Dedifferentiated amniotic fluid mesenchymal stem cell (primary cell): ENCODE results near the gene SYT1.

Experiments used
- DNase-seq: peaks from one replicate; pipeline ENCODE4 v3.0.0-alpha.2; 2016; ENCODE audit errors: extremely low spot score

SYT1 gene

DNA sequence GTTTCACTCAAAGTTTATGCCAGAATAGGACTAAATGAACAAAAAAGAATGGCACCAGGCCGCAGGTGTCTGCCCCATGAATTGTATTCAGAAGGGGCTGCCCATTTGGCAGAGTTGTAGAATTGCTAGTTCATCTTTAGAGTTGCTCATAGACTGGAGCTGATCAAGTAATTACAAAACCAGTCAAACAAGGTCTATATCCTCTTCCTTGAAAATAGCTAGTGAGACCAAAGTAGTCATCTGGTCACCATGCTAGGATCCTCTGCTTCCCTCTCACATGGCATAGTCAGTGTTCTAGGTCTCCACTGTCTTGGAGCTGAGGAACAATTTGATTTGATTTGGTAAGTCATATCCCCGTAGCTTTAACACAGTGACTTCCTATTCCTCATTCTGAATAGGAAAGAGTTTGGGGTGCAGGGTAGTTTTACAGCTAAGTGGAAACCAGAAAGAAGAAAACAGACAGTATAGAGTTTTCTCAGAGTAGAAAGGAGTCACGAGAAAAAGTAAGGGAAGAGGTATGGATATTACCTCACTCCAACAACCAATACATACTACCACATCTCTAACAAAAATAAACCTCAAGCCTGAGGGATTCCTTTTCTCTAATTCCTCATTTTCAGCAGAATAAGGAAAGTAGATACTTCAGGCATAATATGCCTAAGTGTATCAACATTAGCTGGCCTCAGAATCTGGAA lies 574.1 kb downstream of the SYT1 start:
- DNase-seq = no peak

DNA sequence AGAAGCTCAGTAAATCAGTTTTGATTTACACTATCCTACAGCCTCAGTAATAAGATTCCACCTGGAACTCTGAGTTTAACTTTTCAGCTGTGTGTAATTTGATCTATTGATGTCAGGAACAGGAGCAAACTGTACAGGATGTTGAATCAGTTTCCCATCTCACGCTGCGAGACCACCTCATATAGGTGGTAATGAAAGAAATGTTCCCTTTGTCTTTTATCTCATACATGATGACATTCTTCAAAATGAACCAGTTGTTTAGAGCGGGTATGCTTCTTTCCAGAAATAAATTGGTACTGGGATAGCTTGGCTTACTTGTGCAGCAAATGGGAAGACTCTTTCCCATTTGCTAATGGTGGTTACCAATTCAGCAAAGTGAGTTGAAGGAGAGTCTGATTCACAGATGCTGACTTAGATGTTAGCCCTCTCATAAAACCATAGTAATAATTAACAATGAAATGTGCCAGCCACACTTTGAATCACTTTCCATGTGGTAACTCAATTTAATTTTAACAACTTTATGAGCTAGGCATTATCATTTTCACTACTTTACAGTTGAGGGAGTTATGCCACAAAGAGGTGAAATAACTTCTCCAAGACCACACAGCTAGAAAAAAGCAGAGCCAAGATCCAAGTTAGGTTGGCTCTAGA lies 574.7 kb downstream of the SYT1 start:
- DNase-seq = no peak

GRCh38 chr12:79441534-79441933 lies 577.0 kb downstream of the SYT1 start:
- no peak for DNase-seq

DNA sequence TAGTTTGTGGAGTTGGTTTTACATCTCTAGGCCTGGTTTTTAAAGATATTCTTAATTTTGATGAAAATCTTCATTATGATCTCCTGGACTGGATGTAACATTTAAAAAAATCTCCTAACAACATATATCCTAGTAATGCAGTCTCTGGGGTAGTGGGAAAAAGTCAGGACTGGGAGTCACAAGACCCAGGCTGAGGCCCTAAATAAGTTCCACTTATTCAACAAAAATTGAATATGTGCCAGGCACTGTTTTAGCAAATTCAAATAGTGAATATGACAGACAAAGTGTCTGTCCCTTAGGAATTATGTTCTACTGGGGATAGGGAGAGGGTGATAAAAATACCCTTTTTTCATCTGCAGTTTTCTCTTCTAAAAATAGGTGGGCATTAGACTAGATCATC lies 577.8 kb downstream of the SYT1 start:
- no peak for DNase-seq

GRCh38 chr12:79444089-79444488 lies 579.5 kb downstream of the SYT1 start:
- DNase-seq = peak; percentile 35

GRCh38 chr12:79448816-79449215 lies 584.2 kb downstream of the SYT1 start:
- DNase-seq = no peak

- no peak for DNase-seq
Observed at GRCh38 chr12:79451365-79451764, 586.8 kb downstream of the SYT1 start.

DNA sequence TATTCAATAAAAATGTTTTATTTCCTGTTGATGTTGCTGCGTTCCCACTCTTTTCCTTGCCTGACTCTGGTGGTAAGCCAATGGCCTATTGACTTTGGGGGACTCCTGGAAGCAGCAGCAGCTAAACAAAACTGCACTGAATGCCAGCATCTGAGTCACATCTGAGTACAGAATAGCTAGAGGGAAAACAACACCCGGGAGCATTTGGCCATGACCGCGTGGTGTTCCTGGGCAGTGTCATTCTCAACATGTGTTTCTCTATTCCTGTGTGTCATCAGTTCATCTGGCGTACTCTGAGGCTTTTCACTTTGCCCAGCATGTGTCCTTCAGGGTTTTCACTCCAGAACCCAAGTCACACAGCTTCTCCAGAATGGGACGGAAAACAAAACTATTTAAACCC lies 587.4 kb downstream of the SYT1 start:
- DNase-seq = peak; percentile 90

DNA sequence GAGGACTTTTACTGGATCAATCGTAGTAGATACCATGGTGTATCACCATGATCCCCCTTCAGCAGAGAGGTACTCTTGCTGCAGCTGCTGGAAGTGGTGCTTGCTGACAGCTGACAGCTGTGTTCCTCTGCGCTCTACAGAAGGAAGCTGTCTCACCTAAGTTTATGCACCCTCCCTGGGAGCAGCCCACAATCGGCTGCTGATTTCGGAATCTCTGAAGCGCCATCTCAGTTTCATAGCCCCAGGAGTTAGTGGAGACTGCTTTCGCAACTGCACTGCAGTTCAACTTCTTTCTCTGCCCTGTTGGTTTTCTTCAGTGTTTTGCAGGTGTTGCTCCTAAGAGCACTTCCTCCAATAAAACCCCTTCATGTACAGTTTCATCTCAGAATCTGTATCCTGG lies 588.3 kb downstream of the SYT1 start:
- no peak for DNase-seq

- no peak for DNase-seq
Observed at GRCh38 chr12:79453820-79454219, 589.2 kb downstream of the SYT1 start.

GRCh38 chr12:79454338-79454843 lies 589.8 kb downstream of the SYT1 start:
- peak; percentile 26 for DNase-seq

GRCh38 chr12:79455286-79455685 lies 590.7 kb downstream of the SYT1 start:
- DNase-seq = no peak

DNA sequence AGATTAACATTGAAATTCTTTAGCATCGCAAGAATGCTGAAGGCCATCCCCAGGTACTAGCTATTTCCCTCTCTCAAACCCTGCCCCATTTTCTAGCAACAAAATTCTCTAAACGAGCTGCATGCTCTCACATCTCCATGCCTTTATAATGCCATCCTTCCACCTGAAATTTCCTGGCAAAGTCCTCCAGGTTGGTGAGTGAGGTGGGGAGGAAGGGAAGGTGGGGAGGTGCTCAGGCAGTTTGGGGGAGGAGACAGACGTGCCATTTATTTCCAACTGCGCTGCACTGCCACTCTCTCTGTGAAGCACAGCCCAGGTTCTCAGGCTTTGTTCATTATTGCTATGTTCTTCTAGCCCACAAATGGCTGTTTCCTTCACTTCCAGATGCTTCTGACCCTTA lies 617.7 kb downstream of the SYT1 start:
- no peak for DNase-seq

GRCh38 chr12:79482921-79483320 lies 618.3 kb downstream of the SYT1 start:
- no peak for DNase-seq

DNA sequence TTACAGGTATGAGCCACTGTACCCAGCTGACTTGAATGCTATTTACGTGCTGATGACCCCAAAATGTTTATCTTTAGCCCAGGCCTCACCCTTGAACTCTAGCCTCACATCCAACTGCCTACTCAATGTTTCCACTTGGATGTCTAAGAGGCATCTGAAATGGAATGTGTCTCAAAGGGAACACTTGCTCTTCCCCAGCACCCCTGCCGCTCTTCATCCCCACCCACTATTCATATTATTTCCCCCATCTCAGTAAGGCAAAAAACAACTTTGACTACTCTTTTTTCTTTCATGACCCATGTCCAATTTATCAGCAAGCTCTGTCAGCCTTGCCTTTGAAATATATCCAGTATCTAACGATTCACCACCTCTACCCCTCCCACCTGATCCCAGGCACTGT lies 621.6 kb downstream of the SYT1 start:
- DNase-seq = no peak

- no peak for DNase-seq
Observed at GRCh38 chr12:79487386-79488110, 623.0 kb downstream of the SYT1 start.
